Neural cell (in vitro differentiated cells): ENCODE data around the gene FGF9. TPM values are rescaled to one million over a fixed set of nuclear protein-coding genes. Genes with fewer than 3 reads are reported as not detected.

ENCODE experiments used
- H2AFZ ChIP-seq: fragments of 200-600, 300-800 bp; sonication (generic), shearing (Covaris generic); 2 replicates; pipeline ENCODE4 v1.6.0; 2014; ENCODE audit warnings: low read depth, mild to moderate bottlenecking, antibody characterized with exemption, low read length, moderate library complexity
- H3F3A ChIP-seq: fragments of 200-600 bp; shearing (Covaris generic); 2 replicates; pipeline ENCODE4 v1.6.1; 2016; ENCODE audit warnings: mild to moderate bottlenecking, moderate library complexity, mixed read lengths, antibody characterized with exemption, low read length; ENCODE audit not compliant: insufficient read depth, poor library complexity, severe bottlenecking
- H3K27ac ChIP-seq: fragments of 200-600, 300-800 bp; sonication (generic), shearing (Covaris generic); 2 replicates; pipeline ENCODE4 v1.5.1; 2014; ENCODE audit warnings: mild to moderate bottlenecking, low read length, moderate library complexity
- H3K27me3 ChIP-seq: fragments of 300-800, 200-600 bp; sonication (generic), shearing (Covaris generic); 2 replicates; pipeline ENCODE4 v1.6.0; 2014; ENCODE audit warnings: mild to moderate bottlenecking, low read depth, low read length, moderate library complexity; ENCODE audit not compliant: insufficient read depth
- H3K36me3 ChIP-seq: fragments of 300-800, 200-600 bp; sonication (generic), shearing (Covaris generic); 2 replicates; pipeline ENCODE4 v1.5.1; 2014; ENCODE audit warnings: mild to moderate bottlenecking, antibody characterized with exemption, low read length, moderate library complexity; ENCODE audit not compliant: insufficient read depth
- H3K4me2 ChIP-seq: fragments of 300-800, 200-600 bp; sonication (generic), shearing (Covaris generic); 2 replicates; pipeline ENCODE4 v1.6.0; 2014; ENCODE audit warnings: mild to moderate bottlenecking, low read length
- H3K4me3 ChIP-seq: fragments of 300-800, 200-600 bp; sonication (generic), shearing (Covaris generic); 2 replicates; pipeline ENCODE4 v1.5.1; 2014; ENCODE audit warnings: mild to moderate bottlenecking, low read length, moderate library complexity
- H3K79me2 ChIP-seq: fragments of 200-600 bp; shearing (Covaris generic); replicated peaks from 2 replicates; pipeline ENCODE4 v1.6.0; 2014; ENCODE audit warnings: mild to moderate bottlenecking, low read length, moderate library complexity; ENCODE audit not compliant: insufficient read depth
- H3K9ac ChIP-seq: fragments of 300-800, 200-600 bp; sonication (generic), shearing (Covaris generic); 2 replicates; pipeline ENCODE4 v1.6.1; 2016; ENCODE audit warnings: mild to moderate bottlenecking, low read length, mixed read lengths
- H3K9me2 ChIP-seq: fragments of 200-600 bp; shearing (Covaris generic); 2 replicates; pipeline ENCODE4 v1.6.1; 2016; ENCODE audit warnings: mild to moderate bottlenecking, low read length, mixed read lengths; ENCODE audit not compliant: insufficient read depth
- H3K9me3 ChIP-seq: fragments of 200-600, 300-800 bp; sonication (generic), shearing (Covaris generic); 2 replicates; pipeline ENCODE4 v1.6.1; 2016; ENCODE audit warnings: mild to moderate bottlenecking, mixed run types, low read length, moderate library complexity, mixed read lengths
- H4K20me1 ChIP-seq: fragments of 200-600 bp; shearing (Covaris generic); 2 replicates; pipeline ENCODE4 v1.6.1; 2016; ENCODE audit warnings: mild to moderate bottlenecking, mixed run types; ENCODE audit not compliant: insufficient read depth
- CTCF ChIP-seq: fragments of 450-650 bp; IDR thresholded peaks from 2 replicates; pipeline ENCODE4 v1.5.1; 2014; ENCODE audit warnings: antibody characterized with exemption, mild to moderate bottlenecking, moderate library complexity; ENCODE audit not compliant: poor library complexity, severe bottlenecking
- EP300 ChIP-seq: fragments of 450-650 bp; conservative IDR thresholded peaks from 2 replicates; pipeline ENCODE4 v1.6.1; 2014; ENCODE audit warnings: antibody characterized with exemption, mild to moderate bottlenecking, moderate library complexity; ENCODE audit not compliant: poor library complexity, severe bottlenecking
- EZH2 ChIP-seq: fragments of 200-600, 300-800 bp; shearing (Covaris generic), sonication (generic); IDR thresholded peaks from 2 replicates; pipeline ENCODE4 v1.6.1; 2014; ENCODE audit warnings: antibody characterized with exemption, low read length, borderline replicate concordance, mild to moderate bottlenecking; ENCODE audit not compliant: insufficient read depth, poor library complexity, severe bottlenecking
- MXI1 ChIP-seq: fragments of 450-650 bp; conservative IDR thresholded peaks from 2 replicates; pipeline ENCODE4 v1.6.1; 2014; ENCODE audit warnings: antibody characterized with exemption, mild to moderate bottlenecking; ENCODE audit not compliant: poor library complexity, severe bottlenecking
- POLR2AphosphoS5 ChIP-seq: IDR thresholded peaks from 2 replicates; pipeline ENCODE4 v1.6.1; 2012
- RAD21 ChIP-seq: fragments of 450-650 bp; conservative IDR thresholded peaks from 2 replicates; pipeline ENCODE4 v1.6.1; 2014; ENCODE audit warnings: antibody characterized with exemption, mild to moderate bottlenecking, moderate library complexity
- SMC3 ChIP-seq: fragments of 450-650 bp; conservative IDR thresholded peaks from 2 replicates; pipeline ENCODE4 v1.6.1; 2014; ENCODE audit warnings: antibody characterized with exemption, mild to moderate bottlenecking, moderate library complexity; ENCODE audit not compliant: poor library complexity
- TAF1 ChIP-seq: IDR thresholded peaks from 2 replicates; pipeline ENCODE4 v1.6.1; 2012; ENCODE audit warnings: low read depth
- polyA plus RNA-seq: library from polyadenylated mRNA; depleted of rRNA; stranded (reverse); fragments of >200 nt; gene quantifications from 2 replicates; pipeline ENCODE4 v1.2.3, GENCODE V29; 2014
- TF ChIP-seq, protein P1 (sequence below): IDR thresholded peaks from 2 replicates; pipeline ENCODE4 v1.6.1; 2012; ENCODE audit warnings: borderline replicate concordance

Gene FGF9
- polyA plus RNA-seq, 1 donor from 2014 or later, result 29.4 TPM

DNA sequence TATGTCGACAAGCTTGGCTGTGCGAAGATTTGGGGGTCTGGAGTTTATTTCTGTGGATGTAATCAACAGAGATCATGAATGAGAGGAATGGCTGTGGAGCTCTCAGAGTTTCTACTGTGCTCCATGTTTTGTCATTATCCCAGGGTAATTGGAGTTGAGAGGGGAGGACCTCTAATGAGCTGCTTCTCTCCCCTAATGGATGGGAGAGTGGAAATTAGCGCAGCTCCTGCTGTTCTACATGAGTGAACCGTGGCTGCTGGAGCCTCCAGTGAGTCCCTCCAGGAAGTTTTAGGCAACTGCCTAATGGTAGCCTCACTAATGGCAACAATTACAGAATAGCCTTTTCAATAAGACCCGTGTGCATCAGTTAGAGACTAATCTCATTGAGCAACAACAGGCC is 31.3 kb upstream of the FGF9 start:
- no peaks in the 10 kb centered on the region for H3K27me3 ChIP-seq
- TF ChIP-seq, protein P1, sequence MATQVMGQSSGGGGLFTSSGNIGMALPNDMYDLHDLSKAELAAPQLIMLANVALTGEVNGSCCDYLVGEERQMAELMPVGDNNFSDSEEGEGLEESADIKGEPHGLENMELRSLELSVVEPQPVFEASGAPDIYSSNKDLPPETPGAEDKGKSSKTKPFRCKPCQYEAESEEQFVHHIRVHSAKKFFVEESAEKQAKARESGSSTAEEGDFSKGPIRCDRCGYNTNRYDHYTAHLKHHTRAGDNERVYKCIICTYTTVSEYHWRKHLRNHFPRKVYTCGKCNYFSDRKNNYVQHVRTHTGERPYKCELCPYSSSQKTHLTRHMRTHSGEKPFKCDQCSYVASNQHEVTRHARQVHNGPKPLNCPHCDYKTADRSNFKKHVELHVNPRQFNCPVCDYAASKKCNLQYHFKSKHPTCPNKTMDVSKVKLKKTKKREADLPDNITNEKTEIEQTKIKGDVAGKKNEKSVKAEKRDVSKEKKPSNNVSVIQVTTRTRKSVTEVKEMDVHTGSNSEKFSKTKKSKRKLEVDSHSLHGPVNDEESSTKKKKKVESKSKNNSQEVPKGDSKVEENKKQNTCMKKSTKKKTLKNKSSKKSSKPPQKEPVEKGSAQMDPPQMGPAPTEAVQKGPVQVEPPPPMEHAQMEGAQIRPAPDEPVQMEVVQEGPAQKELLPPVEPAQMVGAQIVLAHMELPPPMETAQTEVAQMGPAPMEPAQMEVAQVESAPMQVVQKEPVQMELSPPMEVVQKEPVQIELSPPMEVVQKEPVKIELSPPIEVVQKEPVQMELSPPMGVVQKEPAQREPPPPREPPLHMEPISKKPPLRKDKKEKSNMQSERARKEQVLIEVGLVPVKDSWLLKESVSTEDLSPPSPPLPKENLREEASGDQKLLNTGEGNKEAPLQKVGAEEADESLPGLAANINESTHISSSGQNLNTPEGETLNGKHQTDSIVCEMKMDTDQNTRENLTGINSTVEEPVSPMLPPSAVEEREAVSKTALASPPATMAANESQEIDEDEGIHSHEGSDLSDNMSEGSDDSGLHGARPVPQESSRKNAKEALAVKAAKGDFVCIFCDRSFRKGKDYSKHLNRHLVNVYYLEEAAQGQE, result no peak
- TF ChIP-seq EP300 (no peak), RAD21 (no peak), POLR2AphosphoS5 (peak; percentile 27), MXI1 (no peak)
- no peak overlapping the region for H3K9ac ChIP-seq
- H2AFZ ChIP-seq, result no peak overlapping the region
- H3K27ac ChIP-seq, result no peak overlapping the region
- H3K9me3 ChIP-seq, result no peaks in the 10 kb centered on the region
- no peaks in the 10 kb centered on the region for H3K9me2 ChIP-seq
- H3K4me3 ChIP-seq, result no peak overlapping the region
- no peaks in the 10 kb centered on the region for H4K20me1 ChIP-seq
- no peaks in the 10 kb centered on the region for H3K36me3 ChIP-seq
- peaks cover 4% of the 10 kb centered on the region for H3F3A ChIP-seq
- no peaks in the 10 kb centered on the region for H3K79me2 ChIP-seq
- no peak overlapping the region for H3K4me2 ChIP-seq

- Histone ChIP-seq H3K27ac (no peak overlapping the region), H4K20me1 (no peaks in the 10 kb centered on the region), H3K36me3 (no peaks in the 10 kb centered on the region), H3F3A (peaks cover 4% of the 10 kb centered on the region), H3K4me2 (no peak overlapping the region), H3K79me2 (no peaks in the 10 kb centered on the region), H3K27me3 (no peaks in the 10 kb centered on the region), H3K9ac (no peak overlapping the region), H3K9me2 (no peaks in the 10 kb centered on the region), H3K4me3 (no peak overlapping the region), H3K9me3 (no peaks in the 10 kb centered on the region), H2AFZ (no peak overlapping the region)
- TF ChIP-seq POLR2AphosphoS5 (no peak), EP300 (no peak), EZH2 (no peak), SMC3 (no peak), TAF1 (no peak), CTCF (no peak), RAD21 (no peak), MXI1 (no peak)
- TF ChIP-seq, protein P1, result no peak
These were observed 29.2 kb upstream of the FGF9 start for GRCh38 chr13:21641629-21642028.
